ENCODE data around the gene CNN3.

Gene CNN3

DNA sequence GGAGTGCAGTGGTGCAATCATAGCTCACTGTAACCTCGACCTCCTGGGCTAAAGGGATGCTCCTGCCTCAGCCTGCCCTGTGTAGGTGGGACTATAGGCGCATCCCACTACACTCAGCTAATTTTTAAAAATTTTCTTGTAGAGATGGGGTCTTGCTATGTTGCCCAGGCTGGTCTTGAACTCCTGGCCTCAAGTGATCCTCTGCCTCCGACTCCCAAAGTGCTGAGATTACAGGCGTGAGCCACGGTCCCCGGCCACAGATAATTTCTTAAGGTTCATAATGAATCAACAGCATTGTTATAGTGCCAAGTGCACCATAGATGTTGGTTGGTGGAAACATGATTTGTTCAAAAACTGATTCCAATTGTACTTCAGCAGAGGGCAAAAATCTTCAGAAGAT lies 42.2 kb upstream of the CNN3 start:
- Histone ChIP-seq H3F3A (ENCODE audit: low read depth) (no peaks in the 10 kb centered on the region), H2AFZ (ENCODE audit: low read length) (no peak overlapping the region), H3K9me2 (replicated peaks; ENCODE audit: low read depth, low read length) (no peaks in the 10 kb centered on the region), H3K9ac (ENCODE audit: low read depth, low read length, poor library complexity, severe bottlenecking) (no peak overlapping the region), H4K20me1 (ENCODE audit: insufficient read depth, low read length, poor library complexity, severe bottlenecking) (no peaks in the 10 kb centered on the region), H3K36me3 (ENCODE audit: insufficient read depth, low read length) (no peaks in the 10 kb centered on the region), H3K4me3 (ENCODE audit: low read length, poor library complexity, severe bottlenecking) (no peak overlapping the region), H3K4me2 (ENCODE audit: low read depth, low read length, poor library complexity, severe bottlenecking) (no peak overlapping the region), H3K4me1 (ENCODE audit: insufficient read depth, low read length, poor library complexity, severe bottlenecking) (peaks cover 13% of the 10 kb centered on the region), H3K79me2 (ENCODE audit: insufficient read depth, low read length) (no peaks in the 10 kb centered on the region), H3K9me3 (ENCODE audit: insufficient read depth, low read depth, low read length) (no peaks in the 10 kb centered on the region), H3K27me3 (ENCODE audit: insufficient read depth, low read length, poor library complexity, severe bottlenecking) (no peaks in the 10 kb centered on the region)
- TF ChIP-seq EZH2phosphoT487 (IDR thresholded peaks at IDR 0.05; ENCODE audit: borderline replicate concordance): no peak
- TF ChIP-seq, protein P1, sequence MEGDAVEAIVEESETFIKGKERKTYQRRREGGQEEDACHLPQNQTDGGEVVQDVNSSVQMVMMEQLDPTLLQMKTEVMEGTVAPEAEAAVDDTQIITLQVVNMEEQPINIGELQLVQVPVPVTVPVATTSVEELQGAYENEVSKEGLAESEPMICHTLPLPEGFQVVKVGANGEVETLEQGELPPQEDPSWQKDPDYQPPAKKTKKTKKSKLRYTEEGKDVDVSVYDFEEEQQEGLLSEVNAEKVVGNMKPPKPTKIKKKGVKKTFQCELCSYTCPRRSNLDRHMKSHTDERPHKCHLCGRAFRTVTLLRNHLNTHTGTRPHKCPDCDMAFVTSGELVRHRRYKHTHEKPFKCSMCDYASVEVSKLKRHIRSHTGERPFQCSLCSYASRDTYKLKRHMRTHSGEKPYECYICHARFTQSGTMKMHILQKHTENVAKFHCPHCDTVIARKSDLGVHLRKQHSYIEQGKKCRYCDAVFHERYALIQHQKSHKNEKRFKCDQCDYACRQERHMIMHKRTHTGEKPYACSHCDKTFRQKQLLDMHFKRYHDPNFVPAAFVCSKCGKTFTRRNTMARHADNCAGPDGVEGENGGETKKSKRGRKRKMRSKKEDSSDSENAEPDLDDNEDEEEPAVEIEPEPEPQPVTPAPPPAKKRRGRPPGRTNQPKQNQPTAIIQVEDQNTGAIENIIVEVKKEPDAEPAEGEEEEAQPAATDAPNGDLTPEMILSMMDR (conservative IDR thresholded peaks at IDR 0.05; ENCODE audit: low read length): no peak

DNA sequence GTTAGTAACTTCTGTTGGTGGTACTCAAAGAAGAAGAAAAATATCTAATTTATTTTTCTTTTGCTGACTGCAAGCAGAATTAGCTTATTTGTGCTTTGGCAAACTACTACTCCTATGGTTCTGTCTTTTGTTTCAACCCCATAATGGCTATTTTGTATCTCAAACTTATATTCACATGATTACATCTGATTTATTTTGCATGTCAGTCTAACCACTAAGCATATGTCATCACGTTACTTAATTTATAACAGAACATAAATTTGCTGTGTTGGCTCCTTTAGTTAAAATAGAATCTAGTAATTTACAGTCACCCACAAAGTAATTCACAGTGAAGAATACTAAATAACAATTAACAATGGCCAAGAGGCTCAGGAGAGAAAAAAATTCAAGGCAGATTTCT lies 39.1 kb upstream of the CNN3 start:
- Histone ChIP-seq H3K36me3 (ENCODE audit: insufficient read depth, low read length) (no peaks in the 10 kb centered on the region), H3K4me1 (ENCODE audit: insufficient read depth, low read length, poor library complexity, severe bottlenecking) (peaks cover 21% of the 10 kb centered on the region), H2AFZ (ENCODE audit: low read length) (no peak overlapping the region), H3K4me3 (ENCODE audit: low read length, poor library complexity, severe bottlenecking) (no peak overlapping the region), H3K9ac (ENCODE audit: low read depth, low read length, poor library complexity, severe bottlenecking) (no peak overlapping the region), H3K27me3 (ENCODE audit: insufficient read depth, low read length, poor library complexity, severe bottlenecking) (no peaks in the 10 kb centered on the region), H3K79me2 (ENCODE audit: insufficient read depth, low read length) (no peaks in the 10 kb centered on the region), H3K4me2 (ENCODE audit: low read depth, low read length, poor library complexity, severe bottlenecking) (no peak overlapping the region), H3F3A (ENCODE audit: low read depth) (no peaks in the 10 kb centered on the region), H3K9me3 (ENCODE audit: insufficient read depth, low read depth, low read length) (no peaks in the 10 kb centered on the region), H4K20me1 (ENCODE audit: insufficient read depth, low read length, poor library complexity, severe bottlenecking) (no peaks in the 10 kb centered on the region), H3K9me2 (replicated peaks; ENCODE audit: low read depth, low read length) (no peaks in the 10 kb centered on the region)
- TF ChIP-seq EZH2phosphoT487 (IDR thresholded peaks at IDR 0.05; ENCODE audit: borderline replicate concordance): no peak
- TF ChIP-seq, protein P1 (conservative IDR thresholded peaks at IDR 0.05; ENCODE audit: low read length): no peak

DNA sequence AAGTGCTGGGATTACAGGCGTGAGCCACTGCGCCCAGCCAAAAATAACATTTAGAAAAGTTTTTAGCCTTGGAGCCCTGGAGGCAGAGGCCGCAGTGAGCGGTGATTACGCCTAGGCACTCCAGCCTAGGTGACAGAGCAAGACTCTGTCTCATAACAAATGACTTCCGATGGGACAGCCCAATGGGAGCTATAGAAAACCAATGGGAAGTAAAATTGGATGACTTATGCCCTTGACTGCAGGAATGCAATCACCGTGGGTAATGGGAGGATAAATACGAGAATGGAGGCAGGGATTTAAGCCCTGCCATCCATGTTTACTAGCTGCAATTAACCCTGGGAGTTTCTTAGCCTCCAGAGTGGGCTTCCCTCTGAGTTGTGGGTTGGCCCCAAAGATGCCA lies 37.0 kb upstream of the CNN3 start:
- H2AFZ ChIP-seq (ENCODE audit: low read length): no peak overlapping the region
- no peaks in the 10 kb centered on the region for H3F3A ChIP-seq (ENCODE audit: low read depth)
- no peaks in the 10 kb centered on the region for H4K20me1 ChIP-seq (ENCODE audit: insufficient read depth, low read length, poor library complexity, severe bottlenecking)
- H3K79me2 ChIP-seq (ENCODE audit: insufficient read depth, low read length): no peaks in the 10 kb centered on the region
- no peaks in the 10 kb centered on the region for H3K9me3 ChIP-seq (ENCODE audit: insufficient read depth, low read depth, low read length)
- peaks cover 16% of the 10 kb centered on the region for H3K4me1 ChIP-seq (ENCODE audit: insufficient read depth, low read length, poor library complexity, severe bottlenecking)
- H3K9ac ChIP-seq (ENCODE audit: low read depth, low read length, poor library complexity, severe bottlenecking): no peak overlapping the region
- TF ChIP-seq, protein P1 (conservative IDR thresholded peaks at IDR 0.05; ENCODE audit: low read length): no peak
- TF ChIP-seq EZH2phosphoT487 (IDR thresholded peaks at IDR 0.05; ENCODE audit: borderline replicate concordance): no peak
- no peaks in the 10 kb centered on the region for H3K9me2 ChIP-seq (replicated peaks; ENCODE audit: low read depth, low read length)
- H3K4me3 ChIP-seq (ENCODE audit: low read length, poor library complexity, severe bottlenecking): no peak overlapping the region
- no peaks in the 10 kb centered on the region for H3K36me3 ChIP-seq (ENCODE audit: insufficient read depth, low read length)
- H3K4me2 ChIP-seq (ENCODE audit: low read depth, low read length, poor library complexity, severe bottlenecking): no peak overlapping the region
- H3K27me3 ChIP-seq (ENCODE audit: insufficient read depth, low read length, poor library complexity, severe bottlenecking): no peaks in the 10 kb centered on the region
